Kidney epithelial cell (primary cell): ENCODE measurements around the gene SYNDIG1. TPM values are rescaled to one million over a fixed set of nuclear protein-coding genes. Genes with fewer than 3 reads are reported as not detected.

ENCODE experiments used
- DNase-seq: peaks from one replicate; pipeline ENCODE4 v3.0.0-alpha.2; 2010; ENCODE audit warnings: low read depth
- H3K27me3 ChIP-seq: 2 replicates; pipeline ENCODE4 v1.6.0; 2011; ENCODE audit warnings: low read length; ENCODE audit not compliant: control insufficient read depth, insufficient read depth
- H3K36me3 ChIP-seq: 2 replicates; pipeline ENCODE4 v1.5.1; 2011; ENCODE audit warnings: low read length; ENCODE audit not compliant: control insufficient read depth, insufficient read depth
- H3K4me3 ChIP-seq: 2 replicates; pipeline ENCODE4 v1.5.1; 2011; ENCODE audit warnings: low read depth, mild to moderate bottlenecking, control low read depth, low read length
- CTCF ChIP-seq: IDR thresholded peaks from 2 replicates; pipeline ENCODE4 v1.5.1; 2011; ENCODE audit warnings: mild to moderate bottlenecking, moderate library complexity, low read length, control low read depth, inconsistent platforms; ENCODE audit not compliant: insufficient read depth, poor library complexity, severe bottlenecking
- total RNA-seq: library from RNA; depleted of rRNA; stranded (reverse); fragments of >200 nt; gene quantifications from 2 replicates; pipeline ENCODE4 v1.2.3, GENCODE V29; 2015

Gene SYNDIG1
- total RNA-seq, 1 donor from 2014 or later = 0.67 TPM

GRCh38 chr20:24589381-24589780, 120.0 kb downstream of the SYNDIG1 start:
- TF ChIP-seq CTCF = no peak
- H3K4me3 ChIP-seq = no peak overlapping the region
- no peaks in the 10 kb centered on the region for H3K27me3 ChIP-seq

GRCh38 chr20:24589815-24590177, 120.4 kb downstream of the SYNDIG1 start:
- H3K27me3 ChIP-seq = no peaks in the 10 kb centered on the region
- no peak overlapping the region for H3K4me3 ChIP-seq
- DNase-seq = no peak
- TF ChIP-seq CTCF = no peak
- no peaks in the 10 kb centered on the region for H3K36me3 ChIP-seq

More at GRCh38 chr20:24589381-24589780, 120.0 kb downstream of the SYNDIG1 start:
- no peaks in the 10 kb centered on the region for H3K36me3 ChIP-seq
- no peak for DNase-seq

- Histone ChIP-seq H3K4me3 (no peak overlapping the region), H3K36me3 (no peaks in the 10 kb centered on the region), H3K27me3 (no peaks in the 10 kb centered on the region)
- no peak for DNase-seq
- no peak for TF ChIP-seq CTCF
Measured at GRCh38 chr20:24590178-24590982, 121.0 kb downstream of the SYNDIG1 start.

DNA sequence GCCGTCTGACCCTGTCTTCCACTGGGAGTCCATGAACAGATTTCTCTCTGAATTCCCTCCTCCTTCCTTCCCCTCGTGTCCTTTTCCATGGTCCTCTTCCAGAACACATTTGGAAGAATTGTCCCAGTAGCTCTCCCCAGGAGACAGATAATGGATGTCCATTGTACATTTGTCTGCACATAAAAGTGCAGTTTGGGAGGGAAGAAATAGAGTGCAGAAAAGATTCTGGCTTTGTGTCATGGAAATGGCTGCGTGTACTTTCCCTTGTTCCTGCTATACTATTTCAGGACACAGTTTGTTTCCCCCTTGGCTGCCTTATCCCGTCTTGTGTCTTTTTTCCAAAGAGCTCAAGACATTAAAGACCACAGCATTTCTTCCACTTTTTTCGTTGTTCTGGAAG, 127.6 kb downstream of the SYNDIG1 start:
- H3K27me3 ChIP-seq = no peaks in the 10 kb centered on the region
- no peak for TF ChIP-seq CTCF

DNA sequence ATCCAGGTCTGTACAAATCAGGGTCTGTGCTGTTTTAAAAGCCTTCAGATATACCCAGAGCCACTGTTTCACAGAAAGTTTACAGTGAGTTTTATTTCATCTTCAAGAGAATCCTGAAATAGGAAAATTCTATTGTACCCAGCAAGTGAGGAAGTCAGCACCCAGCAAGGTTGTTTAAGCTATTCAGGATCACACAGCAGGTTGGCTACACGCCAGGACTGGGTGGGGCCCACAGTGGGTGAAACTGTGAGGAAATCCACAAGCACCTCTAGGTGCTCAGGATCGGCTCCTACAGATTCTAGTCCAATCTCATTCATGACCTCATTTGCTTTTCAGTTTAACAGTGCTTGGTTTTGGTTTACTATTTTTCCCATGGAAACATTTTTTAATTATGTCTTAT, 128.9 kb downstream of the SYNDIG1 start:
- Histone ChIP-seq H3K4me3 (no peak overlapping the region), H3K36me3 (no peaks in the 10 kb centered on the region), H3K27me3 (no peaks in the 10 kb centered on the region)
- DNase-seq = no peak
- no peak for TF ChIP-seq CTCF

More for the DNA sequence above, 127.6 kb downstream of the SYNDIG1 start:
- no peak for DNase-seq
- Histone ChIP-seq H3K36me3 (no peaks in the 10 kb centered on the region), H3K4me3 (no peak overlapping the region)

- TF ChIP-seq CTCF = no peak
- H3K27me3 ChIP-seq = no peaks in the 10 kb centered on the region
- H3K36me3 ChIP-seq = no peaks in the 10 kb centered on the region
- DNase-seq = no peak
- no peak overlapping the region for H3K4me3 ChIP-seq
Measured at GRCh38 chr20:24598996-24599395, 129.6 kb downstream of the SYNDIG1 start.
